HEK293 (cell line): ENCODE measurements around the gene NECAB2.

ENCODE experiments used
- CTCF ChIA-PET: fragments of 350-600 bp; formaldehyde crosslinking; extraction: SDS; loops from one replicate; lab custom pipeline; 2021; ENCODE audit warnings: antibody characterized with exemption; lab: Yijun Ruan, JAX
- POLR2A ChIA-PET: fragments of 300-600 bp; formaldehyde crosslinking; extraction: SDS; loops from one replicate; lab custom pipeline; 2020; ENCODE audit warnings: antibody characterized with exemption, inconsistent platforms; lab: Yijun Ruan, JAX
- H3K27ac ChIP-seq: fragments of 200-500 bp; sonication (Bioruptor generic); 2 replicates; pipeline ENCODE4 v1.5.1; 2014; ENCODE audit warnings: low read depth, low read length, control low read depth, inconsistent platforms; ENCODE audit errors: extremely low read depth
- H3K36me3 ChIP-seq, 2 experiments: fragments of 200-500 bp in 1 of 2; sonication (Bioruptor generic) in 1 of 2; 1 replicate in 1 of 2; 2 replicates in 1 of 2; pipeline ENCODE4 v1.5.1; 2014 to 2017; ENCODE audit warnings: inconsistent platforms in 2 of 2, low read length in 2 of 2; ENCODE audit not compliant: control insufficient read depth in 2 of 2, insufficient read depth in 1 of 2
- H3K4me1 ChIP-seq: fragments of 200-500 bp; sonication (Bioruptor generic); 2 replicates; pipeline ENCODE4 v1.5.1; 2014; ENCODE audit warnings: mild to moderate bottlenecking, low read length, inconsistent platforms; ENCODE audit not compliant: control insufficient read depth, insufficient read depth
- H3K4me3 ChIP-seq: 2 replicates; pipeline ENCODE4 v1.5.1; 2011; ENCODE audit warnings: low read depth, mild to moderate bottlenecking, control low read depth, low read length, moderate library complexity
- H3K9me3 ChIP-seq: fragments of 200-500 bp; sonication (Bioruptor generic); 2 replicates; pipeline ENCODE4 v1.5.1; 2014; ENCODE audit warnings: low read depth, low read length, inconsistent platforms; ENCODE audit not compliant: control insufficient read depth, insufficient read depth
- BCL11B ChIP-seq: fragments of 450-650 bp; formaldehyde crosslinking; IDR thresholded peaks from 2 replicates; pipeline ENCODE4 v1.5.1; 2016; ENCODE audit warnings: low read depth, missing biosample characterization, missing genetic modification characterization
- EGR2 ChIP-seq: fragments of 450-650 bp; formaldehyde crosslinking; IDR thresholded peaks from 2 replicates; pipeline ENCODE4 v1.5.1; 2016; ENCODE audit warnings: low read depth, missing biosample characterization, missing genetic modification characterization
- KLF16 ChIP-seq: fragments of 450-650 bp; formaldehyde crosslinking; IDR thresholded peaks from 2 replicates; pipeline ENCODE4 v1.5.1; 2017; ENCODE audit warnings: missing biosample characterization, missing genetic modification characterization
- KLF7 ChIP-seq: fragments of 450-650 bp; formaldehyde crosslinking; IDR thresholded peaks from 2 replicates; pipeline ENCODE4 v1.5.1; 2016; ENCODE audit warnings: missing biosample characterization, missing genetic modification characterization, borderline replicate concordance
- MEIS1 ChIP-seq: sonication (generic); formaldehyde crosslinking; IDR thresholded peaks from 2 replicates; pipeline ENCODE4 v1.8.1; 2022; ENCODE audit warnings: missing genetic modification reagents, mild to moderate bottlenecking, borderline replicate concordance
- RBAK ChIP-seq: fragments of 450-650 bp; formaldehyde crosslinking; IDR thresholded peaks from 2 replicates; pipeline ENCODE4 v1.5.1; 2016; ENCODE audit warnings: missing biosample characterization, missing genetic modification characterization
- SALL2 ChIP-seq: fragments of 450-650 bp; formaldehyde crosslinking; IDR thresholded peaks from 2 replicates; pipeline ENCODE4 v1.5.0; 2017; ENCODE audit warnings: missing biosample characterization, mild to moderate bottlenecking, missing genetic modification characterization, borderline replicate concordance
- SCRT1 ChIP-seq: fragments of 450-650 bp; formaldehyde crosslinking; IDR thresholded peaks from 2 replicates; pipeline ENCODE4 v1.5.1; 2016; ENCODE audit warnings: missing biosample characterization, missing genetic modification characterization, borderline replicate concordance
- SP3 ChIP-seq: fragments of 450-650 bp; formaldehyde crosslinking; IDR thresholded peaks from 2 replicates; pipeline ENCODE4 v1.5.1; 2016; ENCODE audit warnings: missing biosample characterization, missing genetic modification characterization
- ZNF174 ChIP-seq: fragments of 450-650 bp; formaldehyde crosslinking; IDR thresholded peaks from 2 replicates; pipeline ENCODE4 v1.5.0; 2017; ENCODE audit warnings: missing biosample characterization, mild to moderate bottlenecking, missing genetic modification characterization
- ZNF202 ChIP-seq: fragments of 450-650 bp; formaldehyde crosslinking; IDR thresholded peaks from 2 replicates; pipeline ENCODE4 v1.5.1; 2016; ENCODE audit warnings: missing biosample characterization, missing genetic modification characterization, borderline replicate concordance
- ZNF248 ChIP-seq: fragments of 450-650 bp; formaldehyde crosslinking; IDR thresholded peaks from 2 replicates; pipeline ENCODE4 v1.5.1; 2017; ENCODE audit warnings: missing biosample characterization, missing genetic modification characterization
- ZNF311 ChIP-seq: fragments of 450-650 bp; formaldehyde crosslinking; IDR thresholded peaks from 2 replicates; pipeline ENCODE4 v1.5.1; 2017; ENCODE audit warnings: missing biosample characterization, missing genetic modification characterization, borderline replicate concordance
- ZNF37A ChIP-seq: fragments of 450-650 bp; IDR thresholded peaks from 2 replicates; pipeline ENCODE4 v1.5.1; 2018; ENCODE audit warnings: missing biosample characterization, missing genetic modification characterization
- ZNF473 ChIP-seq: fragments of 450-650 bp; formaldehyde crosslinking; IDR thresholded peaks from 2 replicates; pipeline ENCODE4 v1.5.1; 2017; ENCODE audit warnings: missing biosample characterization, missing genetic modification characterization
- ZNF529 ChIP-seq: fragments of 450-650 bp; formaldehyde crosslinking; IDR thresholded peaks from 2 replicates; pipeline ENCODE4 v1.5.1; 2017; ENCODE audit warnings: missing genetic modification characterization, missing biosample characterization; ENCODE audit not compliant: insufficient replicate concordance
- ZNF544 ChIP-seq: fragments of 450-650 bp; formaldehyde crosslinking; IDR thresholded peaks from 2 replicates; pipeline ENCODE4 v1.5.0; 2017; ENCODE audit warnings: missing biosample characterization, missing genetic modification characterization
- ZNF561 ChIP-seq: fragments of 450-650 bp; IDR thresholded peaks from 2 replicates; pipeline ENCODE4 v1.5.1; 2018; ENCODE audit warnings: missing biosample characterization, missing genetic modification characterization, borderline replicate concordance
- ZNF610 ChIP-seq: fragments of 450-650 bp; formaldehyde crosslinking; IDR thresholded peaks from 2 replicates; pipeline ENCODE4 v1.5.1; 2016; ENCODE audit warnings: missing biosample characterization, missing genetic modification characterization, borderline replicate concordance
- ZNF621 ChIP-seq: fragments of 450-650 bp; formaldehyde crosslinking; IDR thresholded peaks from 2 replicates; pipeline ENCODE4 v1.5.1; 2017; ENCODE audit warnings: missing biosample characterization, missing genetic modification characterization
- ZNF660 ChIP-seq: fragments of 450-650 bp; IDR thresholded peaks from 2 replicates; pipeline ENCODE4 v1.5.1; 2018; ENCODE audit warnings: missing biosample characterization, mild to moderate bottlenecking, missing genetic modification characterization
- ZNF677 ChIP-seq: fragments of 450-650 bp; IDR thresholded peaks from 2 replicates; pipeline ENCODE4 v1.5.0; 2018; ENCODE audit warnings: missing biosample characterization, mild to moderate bottlenecking, missing genetic modification characterization, moderate library complexity
- ZNF707 ChIP-seq: fragments of 450-650 bp; formaldehyde crosslinking; IDR thresholded peaks from 2 replicates; pipeline ENCODE4 v1.5.1; 2016; ENCODE audit warnings: missing biosample characterization, missing genetic modification characterization
- ZNF776 ChIP-seq: fragments of 450-650 bp; formaldehyde crosslinking; IDR thresholded peaks from 2 replicates; pipeline ENCODE4 v1.5.0; 2017; ENCODE audit warnings: missing biosample characterization, missing genetic modification characterization, borderline replicate concordance
- ZNF792 ChIP-seq: fragments of 450-650 bp; formaldehyde crosslinking; IDR thresholded peaks from 2 replicates; pipeline ENCODE4 v1.5.1; 2016; ENCODE audit warnings: missing biosample characterization, missing genetic modification characterization
- ZXDB ChIP-seq: fragments of 450-650 bp; formaldehyde crosslinking; IDR thresholded peaks from 2 replicates; pipeline ENCODE4 v1.5.1; 2016; ENCODE audit warnings: missing biosample characterization, missing genetic modification characterization
- TF ChIP-seq, protein P1 (sequence below): fragments of 450-650 bp; formaldehyde crosslinking; IDR thresholded peaks from 2 replicates; pipeline ENCODE4 v1.5.1; 2017; ENCODE audit warnings: missing biosample characterization, missing genetic modification characterization
- TF ChIP-seq, protein P2 (sequence below): fragments of 450-650 bp; formaldehyde crosslinking; IDR thresholded peaks from 2 replicates; pipeline ENCODE4 v1.5.1; 2016; ENCODE audit warnings: missing biosample characterization, missing genetic modification characterization
- TF ChIP-seq, protein P3 (sequence below): fragments of 450-650 bp; formaldehyde crosslinking; IDR thresholded peaks from 2 replicates; pipeline ENCODE4 v1.5.1; 2016; ENCODE audit warnings: missing biosample characterization, missing genetic modification characterization, low read depth

The NECAB2 gene

DNA sequence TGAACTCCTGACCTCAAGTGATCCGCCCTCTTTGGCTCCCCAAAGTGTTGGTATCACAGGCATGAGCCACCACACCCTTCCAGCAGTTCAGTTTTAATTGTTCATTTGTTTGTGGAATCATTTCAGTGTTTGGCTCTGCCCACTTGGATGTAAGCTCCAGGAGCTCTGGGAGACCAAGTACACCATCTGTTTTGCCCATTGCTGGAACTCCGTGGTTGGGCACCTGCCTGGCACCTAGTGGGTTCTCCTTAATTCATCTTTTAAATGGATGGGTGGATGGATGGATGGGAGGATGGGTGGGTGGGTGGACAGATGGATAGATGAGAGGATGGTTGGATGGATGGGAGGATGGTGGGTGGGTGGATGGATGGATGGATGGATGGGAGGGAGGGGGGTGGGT lies 953 bp upstream of the NECAB2 start:
- no peak overlapping the region for H3K4me3 ChIP-seq
- no peaks in the 10 kb centered on the region for H3K36me3 ChIP-seq
- ChIA-PET CTCF (interaction anchor here (0.7 to 2.3 kb wide), 3 partner anchors 10 to 192 kb away, joined by 4 to 16 read pairs (median 8); no protein-coding TSS in a partner anchor), POLR2A (no interaction called here)
- no peak overlapping the region for H3K27ac ChIP-seq
- H3K4me1 ChIP-seq, result no peaks in the 10 kb centered on the region
- no peaks in the 10 kb centered on the region for H3K9me3 ChIP-seq
- no peak for TF ChIP-seq ZNF707
- TF ChIP-seq KLF16, result no peak
- TF ChIP-seq BCL11B, result no peak
- TF ChIP-seq ZNF37A (tag by site-specific recombination), result no peak
- TF ChIP-seq, protein P1, sequence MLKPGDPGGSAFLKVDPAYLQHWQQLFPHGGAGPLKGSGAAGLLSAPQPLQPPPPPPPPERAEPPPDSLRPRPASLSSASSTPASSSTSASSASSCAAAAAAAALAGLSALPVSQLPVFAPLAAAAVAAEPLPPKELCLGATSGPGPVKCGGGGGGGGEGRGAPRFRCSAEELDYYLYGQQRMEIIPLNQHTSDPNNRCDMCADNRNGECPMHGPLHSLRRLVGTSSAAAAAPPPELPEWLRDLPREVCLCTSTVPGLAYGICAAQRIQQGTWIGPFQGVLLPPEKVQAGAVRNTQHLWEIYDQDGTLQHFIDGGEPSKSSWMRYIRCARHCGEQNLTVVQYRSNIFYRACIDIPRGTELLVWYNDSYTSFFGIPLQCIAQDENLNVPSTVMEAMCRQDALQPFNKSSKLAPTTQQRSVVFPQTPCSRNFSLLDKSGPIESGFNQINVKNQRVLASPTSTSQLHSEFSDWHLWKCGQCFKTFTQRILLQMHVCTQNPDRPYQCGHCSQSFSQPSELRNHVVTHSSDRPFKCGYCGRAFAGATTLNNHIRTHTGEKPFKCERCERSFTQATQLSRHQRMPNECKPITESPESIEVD, result no peak
- no peak for TF ChIP-seq EGR2 (tag by site-specific recombination)
- TF ChIP-seq ZNF776 (tag by site-specific recombination), result no peak
- TF ChIP-seq ZNF473 (tag by site-specific recombination), result no peak
- no peak for TF ChIP-seq ZXDB (tag by site-specific recombination)
- no peak for TF ChIP-seq ZNF544 (tag by site-specific recombination)
- TF ChIP-seq ZNF660 (tag by site-specific recombination), result no peak
- TF ChIP-seq ZNF792 (tag by site-specific recombination), result no peak
- no peak for TF ChIP-seq ZNF202 (tag by site-specific recombination)
- TF ChIP-seq MEIS1 (CRISPR knock-in tag), result no peak
- no peak for TF ChIP-seq SP3 (tag by site-specific recombination)
- TF ChIP-seq, protein P2, sequence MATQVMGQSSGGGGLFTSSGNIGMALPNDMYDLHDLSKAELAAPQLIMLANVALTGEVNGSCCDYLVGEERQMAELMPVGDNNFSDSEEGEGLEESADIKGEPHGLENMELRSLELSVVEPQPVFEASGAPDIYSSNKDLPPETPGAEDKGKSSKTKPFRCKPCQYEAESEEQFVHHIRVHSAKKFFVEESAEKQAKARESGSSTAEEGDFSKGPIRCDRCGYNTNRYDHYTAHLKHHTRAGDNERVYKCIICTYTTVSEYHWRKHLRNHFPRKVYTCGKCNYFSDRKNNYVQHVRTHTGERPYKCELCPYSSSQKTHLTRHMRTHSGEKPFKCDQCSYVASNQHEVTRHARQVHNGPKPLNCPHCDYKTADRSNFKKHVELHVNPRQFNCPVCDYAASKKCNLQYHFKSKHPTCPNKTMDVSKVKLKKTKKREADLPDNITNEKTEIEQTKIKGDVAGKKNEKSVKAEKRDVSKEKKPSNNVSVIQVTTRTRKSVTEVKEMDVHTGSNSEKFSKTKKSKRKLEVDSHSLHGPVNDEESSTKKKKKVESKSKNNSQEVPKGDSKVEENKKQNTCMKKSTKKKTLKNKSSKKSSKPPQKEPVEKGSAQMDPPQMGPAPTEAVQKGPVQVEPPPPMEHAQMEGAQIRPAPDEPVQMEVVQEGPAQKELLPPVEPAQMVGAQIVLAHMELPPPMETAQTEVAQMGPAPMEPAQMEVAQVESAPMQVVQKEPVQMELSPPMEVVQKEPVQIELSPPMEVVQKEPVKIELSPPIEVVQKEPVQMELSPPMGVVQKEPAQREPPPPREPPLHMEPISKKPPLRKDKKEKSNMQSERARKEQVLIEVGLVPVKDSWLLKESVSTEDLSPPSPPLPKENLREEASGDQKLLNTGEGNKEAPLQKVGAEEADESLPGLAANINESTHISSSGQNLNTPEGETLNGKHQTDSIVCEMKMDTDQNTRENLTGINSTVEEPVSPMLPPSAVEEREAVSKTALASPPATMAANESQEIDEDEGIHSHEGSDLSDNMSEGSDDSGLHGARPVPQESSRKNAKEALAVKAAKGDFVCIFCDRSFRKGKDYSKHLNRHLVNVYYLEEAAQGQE (tag by site-specific recombination), result no peak
- no peak for TF ChIP-seq SCRT1 (tag by site-specific recombination)
- TF ChIP-seq SALL2 (tag by site-specific recombination), result no peak
- no peak for TF ChIP-seq ZNF561 (tag by site-specific recombination)

DNA sequence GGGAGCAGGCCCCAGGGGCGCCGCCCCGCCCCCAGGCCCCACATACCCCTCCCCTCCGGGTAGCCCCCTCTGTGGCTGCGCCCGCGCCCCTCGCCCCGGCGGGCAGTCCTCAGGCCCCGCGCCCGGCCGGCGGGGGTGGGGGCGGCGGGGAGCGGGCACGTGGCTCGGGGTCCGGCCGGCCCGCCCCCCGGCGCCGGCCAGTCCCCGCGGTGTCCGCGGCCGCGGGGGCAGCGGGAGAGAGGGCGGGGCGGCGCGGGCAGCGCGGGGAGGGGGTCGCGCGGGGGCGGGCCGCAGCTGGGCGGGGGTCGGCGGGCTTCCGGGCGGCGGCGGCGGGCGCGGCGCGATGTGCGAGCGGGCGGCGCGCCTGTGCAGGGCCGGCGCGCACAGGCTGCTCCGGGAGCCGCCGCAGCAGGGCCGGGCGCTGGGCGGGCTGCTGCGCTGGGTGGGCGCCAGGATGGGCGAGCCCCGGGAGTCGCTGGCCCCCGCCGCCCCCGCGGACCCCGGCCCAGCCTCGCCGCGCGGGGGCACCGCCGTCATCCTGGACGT lies 335 bp downstream of the NECAB2 start:
- ChIA-PET POLR2A (no interaction called here), CTCF (interaction anchor here (5.3 kb wide), 1 partner anchor 96 kb away, joined by 46 read pairs; no protein-coding TSS in a partner anchor)
- TF ChIP-seq ZNF248 (tag by site-specific recombination) (no peak), ZNF621 (no peak), ZNF311 (tag by site-specific recombination) (no peak), KLF7 (no peak), ZNF529 (tag by site-specific recombination) (no peak), RBAK (no peak), ZNF174 (no peak), ZNF610 (tag by site-specific recombination) (no peak), ZNF677 (tag by site-specific recombination) (no peak)
- TF ChIP-seq, protein P3, sequence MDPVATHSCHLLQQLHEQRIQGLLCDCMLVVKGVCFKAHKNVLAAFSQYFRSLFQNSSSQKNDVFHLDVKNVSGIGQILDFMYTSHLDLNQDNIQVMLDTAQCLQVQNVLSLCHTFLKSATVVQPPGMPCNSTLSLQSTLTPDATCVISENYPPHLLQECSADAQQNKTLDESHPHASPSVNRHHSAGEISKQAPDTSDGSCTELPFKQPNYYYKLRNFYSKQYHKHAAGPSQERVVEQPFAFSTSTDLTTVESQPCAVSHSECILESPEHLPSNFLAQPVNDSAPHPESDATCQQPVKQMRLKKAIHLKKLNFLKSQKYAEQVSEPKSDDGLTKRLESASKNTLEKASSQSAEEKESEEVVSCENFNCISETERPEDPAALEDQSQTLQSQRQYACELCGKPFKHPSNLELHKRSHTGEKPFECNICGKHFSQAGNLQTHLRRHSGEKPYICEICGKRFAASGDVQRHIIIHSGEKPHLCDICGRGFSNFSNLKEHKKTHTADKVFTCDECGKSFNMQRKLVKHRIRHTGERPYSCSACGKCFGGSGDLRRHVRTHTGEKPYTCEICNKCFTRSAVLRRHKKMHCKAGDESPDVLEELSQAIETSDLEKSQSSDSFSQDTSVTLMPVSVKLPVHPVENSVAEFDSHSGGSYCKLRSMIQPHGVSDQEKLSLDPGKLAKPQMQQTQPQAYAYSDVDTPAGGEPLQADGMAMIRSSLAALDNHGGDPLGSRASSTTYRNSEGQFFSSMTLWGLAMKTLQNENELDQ (tag by site-specific recombination), result no peak

More for the DNA sequence above, 335 bp downstream of the NECAB2 start:
- Histone ChIP-seq H3K4me3 (peak overlapping the region; percentile 26), H3K4me1 (no peaks in the 10 kb centered on the region), H3K27ac (no peak overlapping the region), H3K36me3 (no peaks in the 10 kb centered on the region), H3K9me3 (no peaks in the 10 kb centered on the region)
